ENCODE data around the gene PRAME.
A peak's percentile ranks its signal among the peaks of the same experiment; 100 is the strongest.
"Not testable (repeated sequence)": the region's sequence is repeated elsewhere in the genome, so short reads cannot be mapped to it uniquely, and the experiment has no call there.

Gene PRAME, protein sequence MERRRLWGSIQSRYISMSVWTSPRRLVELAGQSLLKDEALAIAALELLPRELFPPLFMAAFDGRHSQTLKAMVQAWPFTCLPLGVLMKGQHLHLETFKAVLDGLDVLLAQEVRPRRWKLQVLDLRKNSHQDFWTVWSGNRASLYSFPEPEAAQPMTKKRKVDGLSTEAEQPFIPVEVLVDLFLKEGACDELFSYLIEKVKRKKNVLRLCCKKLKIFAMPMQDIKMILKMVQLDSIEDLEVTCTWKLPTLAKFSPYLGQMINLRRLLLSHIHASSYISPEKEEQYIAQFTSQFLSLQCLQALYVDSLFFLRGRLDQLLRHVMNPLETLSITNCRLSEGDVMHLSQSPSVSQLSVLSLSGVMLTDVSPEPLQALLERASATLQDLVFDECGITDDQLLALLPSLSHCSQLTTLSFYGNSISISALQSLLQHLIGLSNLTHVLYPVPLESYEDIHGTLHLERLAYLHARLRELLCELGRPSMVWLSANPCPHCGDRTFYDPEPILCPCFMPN

DNA sequence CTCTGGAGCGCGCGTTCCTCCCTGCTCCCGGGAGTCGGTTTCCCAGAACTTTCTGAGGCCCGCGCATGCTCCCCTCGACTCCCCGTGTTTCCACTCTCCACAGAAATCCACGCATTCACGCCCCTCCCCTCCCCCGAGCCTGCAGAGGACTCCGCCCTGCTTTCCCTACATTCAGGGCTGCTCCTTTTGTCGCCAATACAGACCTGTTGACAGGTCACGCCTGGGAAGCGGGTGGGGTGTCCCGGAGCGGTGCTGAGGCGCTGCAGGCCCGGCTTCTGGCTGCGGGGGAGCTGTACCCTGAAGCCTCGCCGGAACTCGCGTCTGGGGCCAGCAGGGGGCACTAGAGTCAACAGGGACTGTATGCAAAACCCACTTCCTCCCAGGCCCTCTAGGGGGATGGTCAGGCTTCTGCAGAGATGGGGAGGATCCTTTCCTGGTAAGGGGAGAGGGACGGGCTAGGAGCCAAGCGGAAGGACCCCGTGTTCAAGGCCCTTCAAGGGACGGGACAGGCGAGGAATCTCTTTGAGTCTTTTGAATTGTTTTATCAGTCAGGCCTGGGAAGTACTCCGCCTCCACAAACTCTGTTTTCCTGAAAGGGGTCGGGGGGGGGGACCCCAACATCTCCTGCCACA is at the start of gene PRAME:
Gene PRAME (minus strand): TSS at position 294 of the 632 bp plus-strand sequence. CDS start 2,433 bp downstream, outside the sequence.
- DNase-seq (ENCODE audit: extremely low read depth in 1 of 2, low read depth in 1 of 2) = peak; percentile 66 to 85

GRCh38 chr22:22608022-22608421 is 49.0 kb upstream of the PRAME start:
- DNase-seq (ENCODE audit: extremely low read depth in 1 of 2, low read depth in 1 of 2) = not testable (repeated sequence)

DNA sequence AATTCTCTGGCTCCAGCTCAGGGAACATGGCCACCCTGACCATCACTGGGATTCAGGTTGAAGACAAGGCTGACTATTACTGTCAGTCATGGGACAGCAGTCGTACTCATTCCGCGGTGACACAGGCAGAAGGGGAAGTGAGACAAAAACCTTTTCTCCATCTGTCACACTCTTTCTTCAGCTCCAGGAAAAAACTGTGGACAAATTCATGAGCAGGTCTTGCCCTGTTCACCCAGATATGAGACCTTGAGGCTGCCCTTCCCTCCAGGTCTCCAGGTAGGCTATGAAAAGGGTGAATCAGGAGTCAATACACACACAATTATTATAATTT is 46.0 kb upstream of the PRAME start:
- no peak for DNase-seq (ENCODE audit: extremely low read depth in 1 of 2, low read depth in 1 of 2)

DNA sequence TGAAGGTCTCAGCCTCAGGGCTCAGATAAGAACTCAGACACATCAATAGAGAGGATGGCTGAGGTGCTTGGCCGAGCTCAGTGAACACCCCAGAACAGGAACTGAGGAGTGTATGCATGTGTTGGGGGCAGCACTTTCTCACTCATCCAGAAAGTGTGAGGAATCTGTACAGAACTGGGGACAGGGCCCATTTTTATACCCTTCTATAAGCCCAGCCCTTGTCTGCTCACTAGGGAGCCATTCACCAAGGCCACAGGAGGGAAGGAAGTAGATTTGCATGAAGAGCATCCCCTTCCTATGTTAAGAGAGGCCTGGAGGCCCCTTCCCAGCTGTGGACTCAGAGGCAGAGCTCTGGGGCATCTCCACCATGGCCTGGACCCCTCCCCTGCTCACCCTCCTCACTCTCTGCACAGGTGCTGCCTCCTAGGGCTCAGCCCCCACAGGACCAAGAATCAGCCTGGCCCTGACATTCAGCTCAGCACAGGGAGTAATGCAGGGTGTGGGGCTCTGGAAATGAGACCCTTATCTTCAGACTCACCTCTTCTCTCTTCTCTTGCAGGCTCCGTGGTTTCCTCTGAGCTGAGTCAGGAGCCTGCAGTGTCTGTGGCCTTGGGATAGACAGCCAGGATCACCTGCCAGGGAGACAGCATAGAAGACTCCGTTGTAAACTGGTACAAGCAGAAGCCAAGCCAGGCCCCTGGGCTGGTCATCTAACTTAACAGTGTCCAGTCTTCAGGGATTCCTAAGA is 45.4 kb upstream of the PRAME start:
- DNase-seq (ENCODE audit: extremely low read depth in 1 of 2, low read depth in 1 of 2) = no peak

DNA sequence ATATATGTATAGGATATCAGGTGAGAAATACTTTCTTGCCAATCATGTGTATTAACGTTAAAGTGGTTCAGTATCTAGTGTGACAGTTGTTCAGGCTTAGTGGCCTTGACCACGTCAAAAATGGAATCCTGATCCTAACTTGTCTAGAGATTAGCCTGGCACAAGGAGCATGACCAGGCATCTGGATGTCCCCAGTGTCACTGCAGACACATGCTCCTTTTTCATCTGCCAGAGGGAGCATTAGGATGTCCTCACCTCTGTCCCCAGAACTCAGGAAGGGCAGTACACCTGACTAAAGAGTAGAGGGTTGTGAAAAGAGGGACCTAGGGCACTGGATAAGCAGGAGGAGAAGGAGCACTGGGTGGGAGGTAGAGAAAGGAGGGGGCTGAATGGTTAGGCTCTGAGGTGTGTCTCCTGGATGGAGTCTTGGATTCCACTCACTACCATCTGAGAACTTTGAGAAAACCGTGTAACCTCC is 44.4 kb upstream of the PRAME start:
- no peak for DNase-seq (ENCODE audit: extremely low read depth in 1 of 2, low read depth in 1 of 2)

- DNase-seq (ENCODE audit: extremely low read depth in 1 of 2, low read depth in 1 of 2) = no peak
Observed at GRCh38 chr22:22600531-22601261, 41.6 kb upstream of the PRAME start.

DNA sequence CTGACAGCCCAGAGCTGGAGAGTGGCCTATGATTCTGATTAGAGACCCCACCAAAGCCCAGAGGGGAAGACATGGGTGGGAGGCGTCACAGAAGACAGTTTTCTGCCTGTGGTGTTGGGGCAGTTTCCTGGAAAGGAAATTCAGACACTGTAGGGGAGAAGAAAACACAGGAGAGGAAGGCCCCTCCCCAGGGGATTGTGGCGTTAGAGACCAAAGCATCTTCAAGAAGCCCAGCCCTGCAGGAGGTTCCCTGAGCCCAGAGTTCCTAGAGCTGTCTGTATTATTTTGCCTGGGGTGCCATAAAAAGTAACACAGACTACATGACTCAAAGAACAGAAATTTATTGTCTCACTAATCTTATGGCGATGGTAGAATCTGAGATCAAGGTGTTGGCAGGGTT is 40.2 kb upstream of the PRAME start:
- DNase-seq (ENCODE audit: extremely low read depth in 1 of 2, low read depth in 1 of 2) = no peak

DNA sequence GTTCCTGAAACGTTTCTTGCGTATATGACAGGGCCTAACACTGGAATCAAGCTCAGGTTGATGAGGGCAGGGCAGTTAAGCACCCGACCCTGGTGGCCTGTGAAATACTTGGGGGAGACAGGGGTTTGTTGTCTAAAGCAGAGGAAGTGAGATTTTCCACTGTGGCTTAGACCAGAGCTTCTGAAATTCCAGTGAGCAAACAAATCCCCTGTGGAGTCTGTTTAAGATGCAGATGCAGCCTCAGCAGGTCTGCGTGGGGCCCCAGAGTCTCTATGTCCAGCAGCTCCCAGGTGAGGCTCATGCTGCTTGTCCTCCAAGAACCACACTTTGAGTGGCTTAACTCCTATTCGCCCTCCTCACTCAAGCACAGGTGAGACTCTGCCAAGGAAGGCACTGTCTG is 39.1 kb upstream of the PRAME start:
- no peak for DNase-seq (ENCODE audit: extremely low read depth in 1 of 2, low read depth in 1 of 2)

DNA sequence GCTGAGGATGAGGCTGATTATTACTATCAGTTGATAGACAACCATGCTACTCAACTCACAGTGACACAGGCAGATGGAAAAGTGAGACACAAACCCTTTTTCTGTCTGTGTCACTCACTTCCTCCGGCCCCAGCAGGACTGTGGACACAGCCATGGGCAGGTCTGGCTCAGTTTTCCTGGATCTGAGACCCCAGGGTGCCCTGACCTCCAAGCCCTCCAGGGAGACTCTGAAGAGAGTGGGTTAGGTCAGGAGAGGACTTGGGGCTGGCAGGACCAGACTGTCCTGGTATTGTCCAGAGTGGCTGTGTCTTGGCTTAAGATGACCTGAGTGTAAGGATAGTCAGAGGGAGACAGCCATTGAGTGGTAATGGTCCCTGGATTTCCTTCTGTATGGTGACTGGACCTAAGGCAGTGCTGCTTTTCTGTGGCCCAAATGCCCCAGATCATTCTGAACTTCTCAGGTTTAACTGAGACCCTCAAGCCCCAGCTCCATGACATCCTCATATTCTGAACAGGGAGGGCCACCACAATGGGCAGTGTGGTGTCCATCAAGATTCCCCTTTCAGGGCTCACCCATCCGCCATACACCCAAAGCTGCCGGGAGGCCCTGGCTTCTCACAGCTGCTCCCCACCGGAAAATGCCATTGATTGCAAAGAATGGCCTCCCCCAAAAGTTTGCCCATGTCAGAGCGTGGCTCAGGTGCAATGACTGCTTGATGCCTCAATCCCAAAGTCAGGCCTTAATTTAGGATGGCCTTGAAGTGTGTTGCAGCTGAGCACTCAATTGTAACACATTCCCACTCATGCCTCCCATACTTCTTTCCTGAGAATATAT is 36.2 kb upstream of the PRAME start:
- DNase-seq (ENCODE audit: extremely low read depth in 1 of 2, low read depth in 1 of 2) = no peak

DNA sequence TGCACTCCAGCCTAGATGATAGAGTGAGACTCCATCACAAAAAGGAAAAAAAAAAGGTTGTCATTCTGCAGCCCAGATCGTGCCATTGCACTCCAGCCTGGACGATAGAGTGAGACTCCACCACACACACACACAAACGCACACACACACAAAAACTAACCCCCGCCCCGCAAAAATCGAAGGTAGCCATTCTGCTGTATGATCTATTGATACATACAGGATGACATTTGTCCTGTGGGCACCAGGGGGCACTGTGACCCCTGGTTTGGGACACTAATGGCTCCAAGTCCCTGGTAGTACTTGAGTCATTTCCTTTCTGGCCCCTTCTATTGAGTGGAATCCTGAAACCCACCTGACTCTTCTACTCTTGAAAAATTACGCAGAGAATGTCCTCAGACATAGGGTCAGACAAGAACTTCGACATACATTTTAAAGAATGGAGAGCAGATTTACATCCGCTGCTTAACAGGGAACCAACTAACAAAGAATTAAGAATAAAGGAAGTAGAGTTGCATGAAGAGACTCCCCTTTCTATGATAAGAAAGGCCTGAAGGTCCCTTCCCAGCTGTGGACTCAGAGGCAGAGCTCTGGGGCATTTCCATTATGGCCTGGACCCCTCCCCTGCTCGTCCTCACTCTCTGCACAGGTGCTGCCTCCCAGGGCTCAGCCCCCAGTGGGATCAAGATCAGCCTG is 35.0 kb upstream of the PRAME start:
- DNase-seq (ENCODE audit: extremely low read depth in 1 of 2, low read depth in 1 of 2) = peak; percentile 13 to 29

DNA sequence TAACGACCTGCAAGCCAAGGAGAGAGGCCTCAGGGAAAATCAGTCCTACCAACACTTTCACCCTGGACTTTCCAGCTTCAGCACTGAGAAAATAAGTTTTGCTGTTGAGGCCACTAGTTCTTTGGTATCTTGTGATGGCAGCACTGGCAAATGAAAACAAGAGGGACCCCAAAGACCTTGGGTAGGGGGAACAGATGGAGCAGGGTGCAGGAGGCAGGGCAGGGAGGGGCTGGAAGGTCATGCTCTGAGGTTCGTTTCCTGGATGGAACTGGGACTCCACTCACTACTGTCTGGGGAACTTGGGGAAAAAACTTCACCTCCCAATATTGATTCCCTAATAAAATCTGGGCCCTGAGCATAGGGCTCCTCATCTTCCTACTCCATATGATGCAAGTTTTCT is 34.2 kb upstream of the PRAME start:
- no peak for DNase-seq (ENCODE audit: extremely low read depth in 1 of 2, low read depth in 1 of 2)

- DNase-seq (ENCODE audit: extremely low read depth in 1 of 2, low read depth in 1 of 2) = no peak
Observed at GRCh38 chr22:22591348-22592299, 32.6 kb upstream of the PRAME start.

DNA sequence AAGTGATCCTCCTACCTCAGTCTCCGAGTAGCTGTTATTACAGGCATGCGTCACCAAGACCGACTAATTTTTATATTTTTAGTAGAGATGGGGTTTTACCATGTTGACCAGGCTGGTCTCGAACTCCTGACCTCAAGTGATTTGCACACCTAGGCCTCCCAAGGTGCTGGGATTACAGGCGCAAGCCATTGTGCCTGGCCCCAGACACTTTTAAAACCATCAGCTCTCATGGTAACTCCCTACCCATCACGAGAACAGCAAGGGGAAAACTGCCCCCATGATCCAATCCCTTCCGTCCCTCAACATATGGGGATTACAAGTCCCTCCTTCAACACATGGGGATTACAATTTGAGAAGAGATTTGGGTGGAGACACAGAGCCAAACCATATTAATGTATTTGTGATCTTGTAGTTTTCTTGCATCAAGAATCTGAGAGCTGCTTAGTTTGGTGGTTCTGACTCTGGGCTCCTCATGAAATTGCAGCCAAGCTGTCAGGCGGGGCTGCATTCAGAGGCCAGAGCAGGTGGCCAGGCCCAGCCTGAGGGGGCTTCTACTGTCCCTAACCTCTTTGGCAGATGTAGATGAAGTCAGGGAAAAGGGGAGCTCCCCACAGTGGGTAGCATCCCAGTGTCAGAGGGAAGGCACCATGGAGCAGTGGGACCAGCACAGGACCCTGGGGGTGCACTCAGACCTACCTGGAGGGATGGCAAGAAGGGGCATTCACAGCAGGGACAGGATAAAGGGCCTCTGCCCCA is 31.2 kb upstream of the PRAME start:
- no peak for DNase-seq (ENCODE audit: extremely low read depth in 1 of 2, low read depth in 1 of 2)

GRCh38 chr22:22588485-22589164 is 29.6 kb upstream of the PRAME start:
- DNase-seq (ENCODE audit: extremely low read depth in 1 of 2, low read depth in 1 of 2) = no peak

- DNase-seq (ENCODE audit: extremely low read depth in 1 of 2, low read depth in 1 of 2) = no peak
Observed at GRCh38 chr22:22587577-22588188, 28.6 kb upstream of the PRAME start.

DNA sequence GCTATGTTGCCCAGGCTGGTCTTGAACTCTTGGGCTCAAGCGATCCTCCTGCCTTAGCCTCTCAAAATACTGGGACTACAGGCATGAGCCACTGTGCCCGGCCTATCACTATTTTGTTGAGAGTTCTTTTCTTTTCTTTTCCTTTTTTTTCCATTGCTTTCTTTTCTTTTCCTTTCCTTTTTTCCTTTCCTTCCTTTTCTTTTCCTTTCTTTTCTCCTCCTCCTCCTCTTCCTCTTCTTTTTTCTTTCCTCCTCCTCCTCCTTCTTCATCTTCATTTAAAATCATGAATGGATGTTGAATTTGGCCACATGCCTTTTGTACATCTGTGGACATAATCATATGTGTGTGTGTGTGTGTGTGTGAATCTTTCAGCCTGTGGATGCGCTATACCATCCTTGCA is 25.7 kb upstream of the PRAME start:
- no peak for DNase-seq (ENCODE audit: extremely low read depth in 1 of 2, low read depth in 1 of 2)

GRCh38 chr22:22583030-22583429 is 24.0 kb upstream of the PRAME start:
- no peak for DNase-seq (ENCODE audit: extremely low read depth in 1 of 2, low read depth in 1 of 2)

All from stimulated activated CD8-positive, alpha-beta memory T cell treated with anti-CD3 and anti-CD28 coated beads, Interleukin-7, amount 100 ng/mL, for 48 hours (primary cell).